SK-N-SH (cell line): ENCODE data around the gene GLRB.

ENCODE experiments used
- FOSL2 ChIP-seq: IDR thresholded peaks from 2 replicates; pipeline ENCODE4 v1.4.0; 2012; ENCODE audit warnings: low read depth, mild to moderate bottlenecking, moderate library complexity, borderline replicate concordance
- POLR2AphosphoS5 ChIP-seq: IDR thresholded peaks from 2 replicates; pipeline ENCODE4 v1.6.1; 2012; ENCODE audit warnings: low read depth, low read length
- RAD21 ChIP-seq: IDR thresholded peaks from 2 replicates; pipeline ENCODE4 v1.6.1; 2012; ENCODE audit warnings: mild to moderate bottlenecking, low read length
- TAF1 ChIP-seq: IDR thresholded peaks from 2 replicates; pipeline ENCODE4 v1.6.1; 2012; ENCODE audit warnings: low read depth, mild to moderate bottlenecking, low read length, moderate library complexity, borderline replicate concordance
- TF ChIP-seq, protein P1 (sequence below): fragments of 200-600 bp; sonication (generic); IDR thresholded peaks from 2 replicates; pipeline ENCODE4 v1.6.1; 2017; ENCODE audit warnings: antibody characterized with exemption, mild to moderate bottlenecking, moderate library complexity
- TF ChIP-seq, protein P2 (sequence below): IDR thresholded peaks from 2 replicates; pipeline ENCODE4 v1.4.0; 2012; ENCODE audit warnings: low read depth, borderline replicate concordance

DNA sequence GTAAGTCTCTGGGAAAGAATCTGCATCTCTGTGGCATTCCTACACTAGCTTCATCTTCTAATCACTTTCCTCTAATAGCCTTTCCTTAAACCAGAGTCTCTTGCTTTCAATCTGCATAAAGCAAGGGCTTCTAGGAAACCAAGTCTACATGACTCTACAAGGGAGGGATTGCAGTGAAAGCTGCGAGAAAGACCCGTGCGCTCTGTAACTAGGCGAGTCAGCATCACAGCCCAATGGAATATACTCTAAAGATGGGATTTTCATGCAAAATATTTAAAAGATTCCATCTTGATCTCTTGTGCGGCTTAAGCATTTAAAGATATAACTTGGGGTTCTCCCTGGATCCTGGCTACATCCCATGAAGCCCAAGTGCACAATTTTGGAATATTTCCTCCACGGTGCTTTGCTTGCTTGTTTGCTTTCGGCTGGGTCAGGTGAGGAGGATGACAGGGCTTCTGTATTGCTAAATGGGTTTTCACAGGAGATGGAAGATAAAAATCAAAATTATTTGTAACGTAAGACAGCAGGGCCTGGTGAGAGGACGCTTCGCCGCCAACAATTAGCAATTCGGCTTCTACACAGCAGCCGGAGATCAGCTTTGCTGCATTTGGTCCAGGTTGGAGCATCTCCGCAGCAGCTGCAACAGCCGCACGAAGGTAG lies 143.9 kb downstream of the GLRB start:
- TF ChIP-seq FOSL2, result no peak
- TF ChIP-seq, protein P1, sequence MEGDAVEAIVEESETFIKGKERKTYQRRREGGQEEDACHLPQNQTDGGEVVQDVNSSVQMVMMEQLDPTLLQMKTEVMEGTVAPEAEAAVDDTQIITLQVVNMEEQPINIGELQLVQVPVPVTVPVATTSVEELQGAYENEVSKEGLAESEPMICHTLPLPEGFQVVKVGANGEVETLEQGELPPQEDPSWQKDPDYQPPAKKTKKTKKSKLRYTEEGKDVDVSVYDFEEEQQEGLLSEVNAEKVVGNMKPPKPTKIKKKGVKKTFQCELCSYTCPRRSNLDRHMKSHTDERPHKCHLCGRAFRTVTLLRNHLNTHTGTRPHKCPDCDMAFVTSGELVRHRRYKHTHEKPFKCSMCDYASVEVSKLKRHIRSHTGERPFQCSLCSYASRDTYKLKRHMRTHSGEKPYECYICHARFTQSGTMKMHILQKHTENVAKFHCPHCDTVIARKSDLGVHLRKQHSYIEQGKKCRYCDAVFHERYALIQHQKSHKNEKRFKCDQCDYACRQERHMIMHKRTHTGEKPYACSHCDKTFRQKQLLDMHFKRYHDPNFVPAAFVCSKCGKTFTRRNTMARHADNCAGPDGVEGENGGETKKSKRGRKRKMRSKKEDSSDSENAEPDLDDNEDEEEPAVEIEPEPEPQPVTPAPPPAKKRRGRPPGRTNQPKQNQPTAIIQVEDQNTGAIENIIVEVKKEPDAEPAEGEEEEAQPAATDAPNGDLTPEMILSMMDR, result no peak
- no peak for TF ChIP-seq TAF1
- TF ChIP-seq POLR2AphosphoS5, result no peak
- TF ChIP-seq, protein P2, sequence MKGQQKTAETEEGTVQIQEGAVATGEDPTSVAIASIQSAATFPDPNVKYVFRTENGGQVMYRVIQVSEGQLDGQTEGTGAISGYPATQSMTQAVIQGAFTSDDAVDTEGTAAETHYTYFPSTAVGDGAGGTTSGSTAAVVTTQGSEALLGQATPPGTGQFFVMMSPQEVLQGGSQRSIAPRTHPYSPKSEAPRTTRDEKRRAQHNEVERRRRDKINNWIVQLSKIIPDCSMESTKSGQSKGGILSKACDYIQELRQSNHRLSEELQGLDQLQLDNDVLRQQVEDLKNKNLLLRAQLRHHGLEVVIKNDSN, result no peak
- TF ChIP-seq RAD21, result no peak
